IPS-20b (cell line): ENCODE results near the gene RNU7-1.

Experiments
- H3K27ac ChIP-seq: one replicate; pipeline ENCODE4 v1.5.1; 2013; ENCODE audit warnings: low read length
- H3K27me3 ChIP-seq: 2 replicates; pipeline ENCODE4 v1.6.1; 2013; ENCODE audit warnings: mild to moderate bottlenecking, low read length, inconsistent platforms; ENCODE audit not compliant: insufficient read depth
- H3K36me3 ChIP-seq: 2 replicates; pipeline ENCODE4 v1.6.1; 2013; ENCODE audit warnings: low read depth, mild to moderate bottlenecking, inconsistent platforms, low read length, moderate library complexity; ENCODE audit not compliant: insufficient read depth
- H3K4me1 ChIP-seq: 2 replicates; pipeline ENCODE4 v1.6.1; 2013; ENCODE audit warnings: mild to moderate bottlenecking, control low read depth, inconsistent platforms, low read length, moderate library complexity; ENCODE audit not compliant: insufficient read depth
- H3K4me3 ChIP-seq: 2 replicates; pipeline ENCODE4 v1.5.1; 2013; ENCODE audit warnings: mild to moderate bottlenecking, low read length, inconsistent platforms
- H3K9ac ChIP-seq: 2 replicates; pipeline ENCODE4 v1.6.1; 2013; ENCODE audit warnings: low read depth, mild to moderate bottlenecking, inconsistent platforms, low read length, moderate library complexity
- H3K9me3 ChIP-seq: 2 replicates; pipeline ENCODE4 v1.6.1; 2013; ENCODE audit warnings: mild to moderate bottlenecking, low read depth, low read length, inconsistent platforms; ENCODE audit not compliant: insufficient read depth

The RNU7-1 gene

GRCh38 chr12:6951551-6952120, 8.0 kb downstream of the RNU7-1 start:
- no peak overlapping the region for H3K4me3 ChIP-seq
- no peak overlapping the region for H3K9ac ChIP-seq
- H3K4me1 ChIP-seq, result peaks cover 7% of the 10 kb centered on the region; the same call in 1 of the 2 replicates
- no peak overlapping the region for H3K27ac ChIP-seq
- H3K27me3 ChIP-seq, result no peaks in the 10 kb centered on the region
- H3K36me3 ChIP-seq, result no peaks in the 10 kb centered on the region
- no peaks in the 10 kb centered on the region for H3K9me3 ChIP-seq

GRCh38 chr12:6952121-6952862, 8.7 kb downstream of the RNU7-1 start:
- Histone ChIP-seq H3K27ac (no peak overlapping the region), H3K9me3 (no peaks in the 10 kb centered on the region), H3K4me1 (peaks cover 3% of the 10 kb centered on the region; the same call in 1 of the 2 replicates), H3K9ac (no peak overlapping the region), H3K4me3 (no peak overlapping the region), H3K27me3 (no peaks in the 10 kb centered on the region), H3K36me3 (no peaks in the 10 kb centered on the region)

- H3K27me3 ChIP-seq, result no peaks in the 10 kb centered on the region
- H3K4me3 ChIP-seq, result no peak overlapping the region
- H3K9ac ChIP-seq, result no peak overlapping the region
- H3K27ac ChIP-seq, result no peak overlapping the region
- H3K36me3 ChIP-seq, result no peaks in the 10 kb centered on the region
- peaks cover 3% of the 10 kb centered on the region; the same call in 1 of the 2 replicates for H3K4me1 ChIP-seq
- H3K9me3 ChIP-seq, result no peaks in the 10 kb centered on the region
Observed at GRCh38 chr12:6952863-6953441, 9.3 kb downstream of the RNU7-1 start.

GRCh38 chr12:6953442-6954315, 10.1 kb downstream of the RNU7-1 start:
- Histone ChIP-seq H3K27ac (no peak overlapping the region), H3K4me1 (peaks cover 3% of the 10 kb centered on the region; the same call in 1 of the 2 replicates)

GRCh38 chr12:6954316-6955107, 10.9 kb downstream of the RNU7-1 start:
- H3K4me3 ChIP-seq, result no peak overlapping the region
- H3K9ac ChIP-seq, result no peak overlapping the region
- no peak overlapping the region for H3K27ac ChIP-seq
- H3K9me3 ChIP-seq, result no peaks in the 10 kb centered on the region
- peaks cover 3% of the 10 kb centered on the region; the same call in 1 of the 2 replicates for H3K4me1 ChIP-seq
- H3K36me3 ChIP-seq, result no peaks in the 10 kb centered on the region
- no peaks in the 10 kb centered on the region for H3K27me3 ChIP-seq

More at GRCh38 chr12:6953442-6954315, 10.1 kb downstream of the RNU7-1 start:
- no peak overlapping the region for H3K9ac ChIP-seq
- H3K9me3 ChIP-seq, result no peaks in the 10 kb centered on the region
- no peaks in the 10 kb centered on the region for H3K27me3 ChIP-seq
- no peaks in the 10 kb centered on the region for H3K36me3 ChIP-seq
- H3K4me3 ChIP-seq, result no peak overlapping the region

GRCh38 chr12:6955108-6956020, 11.7 kb downstream of the RNU7-1 start:
- Histone ChIP-seq H3K9me3 (no peaks in the 10 kb centered on the region), H3K4me3 (no peak overlapping the region), H3K27me3 (no peaks in the 10 kb centered on the region), H3K27ac (no peak overlapping the region), H3K9ac (no peak overlapping the region), H3K4me1 (peaks cover 3% of the 10 kb centered on the region; the same call in 1 of the 2 replicates), H3K36me3 (no peaks in the 10 kb centered on the region)

GRCh38 chr12:6956021-6956727, 12.6 kb downstream of the RNU7-1 start:
- H3K36me3 ChIP-seq, result no peaks in the 10 kb centered on the region
- H3K9me3 ChIP-seq, result no peaks in the 10 kb centered on the region
- peaks cover 8% of the 10 kb centered on the region; the same call in 1 of the 2 replicates for H3K4me1 ChIP-seq
- no peaks in the 10 kb centered on the region for H3K27me3 ChIP-seq
- no peak overlapping the region for H3K4me3 ChIP-seq
- no peak overlapping the region for H3K9ac ChIP-seq
- H3K27ac ChIP-seq, result no peak overlapping the region

GRCh38 chr12:6957151-6957701, 13.6 kb downstream of the RNU7-1 start:
- H3K27me3 ChIP-seq, result no peaks in the 10 kb centered on the region
- peaks cover 18% of the 10 kb centered on the region; the same call in 1 of the 2 replicates for H3K4me1 ChIP-seq

GRCh38 chr12:6957741-6958608, 14.4 kb downstream of the RNU7-1 start:
- H3K9me3 ChIP-seq, result no peaks in the 10 kb centered on the region
- no peak overlapping the region for H3K27ac ChIP-seq
- no peaks in the 10 kb centered on the region for H3K36me3 ChIP-seq
- H3K27me3 ChIP-seq, result no peaks in the 10 kb centered on the region
- peaks cover 24% of the 10 kb centered on the region; the same call in 1 of the 2 replicates for H3K4me1 ChIP-seq
- no peak overlapping the region for H3K4me3 ChIP-seq
- no peak overlapping the region; the same call in 1 of the 2 replicates for H3K9ac ChIP-seq

More at GRCh38 chr12:6957151-6957701, 13.6 kb downstream of the RNU7-1 start:
- no peak overlapping the region for H3K4me3 ChIP-seq
- no peak overlapping the region for H3K27ac ChIP-seq
- no peaks in the 10 kb centered on the region for H3K36me3 ChIP-seq
- H3K9ac ChIP-seq, result no peak overlapping the region
- no peaks in the 10 kb centered on the region for H3K9me3 ChIP-seq
